GM21576 (cell line): ENCODE measurements around the gene C9orf152.
"Not testable (repeated sequence)": the region's sequence is repeated elsewhere in the genome, so short reads cannot be mapped to it uniquely, and the experiment has no call there.

ENCODE experiments used
- ATAC-seq: cut with Tn5 transposase; IDR thresholded peaks from one replicate; pipeline ENCODE4 v1.9.1; 2021; ENCODE audit warnings: mild to moderate bottlenecking, moderate library complexity; ENCODE audit not compliant: unreplicated experiment

C9orf152 gene

DNA sequence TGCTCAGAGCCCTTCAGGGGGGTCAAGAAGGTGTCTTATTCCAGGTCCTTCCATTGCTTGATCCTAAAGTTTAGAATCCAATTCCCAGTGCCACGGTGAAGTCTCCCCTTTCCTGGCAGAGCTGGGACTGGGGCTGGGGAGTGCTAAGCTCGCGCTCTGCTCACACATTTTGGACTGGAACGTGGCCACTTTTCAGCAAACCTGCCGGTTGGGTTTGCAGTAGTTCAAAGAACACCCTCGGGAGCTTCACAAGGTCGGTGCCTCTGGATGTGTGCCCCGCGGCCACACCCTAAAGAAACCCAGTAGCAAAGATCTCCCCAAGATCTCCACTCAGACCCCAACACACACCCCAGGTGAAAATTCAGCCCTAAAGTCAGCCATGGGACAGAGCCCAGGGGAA is at the start of gene C9orf152:
Gene C9orf152, minus strand, starts transcription at position 129 of the 400 bp plus-strand sequence. CDS start 580 bp downstream, outside the sequence.
- no peak for ATAC-seq

GRCh38 chr9:110257097-110257841 is 49.3 kb upstream of the C9orf152 start:
- ATAC-seq, result peak; percentile 1

- ATAC-seq, result peak; percentile 59
Observed at GRCh38 chr9:110256380-110257096, 48.6 kb upstream of the C9orf152 start, which contains the start of gene TXN. Gene TXN, minus strand, starts transcription at chr9:110256507. Its CDS starts 72 bp downstream, at chr9:110256435.

DNA sequence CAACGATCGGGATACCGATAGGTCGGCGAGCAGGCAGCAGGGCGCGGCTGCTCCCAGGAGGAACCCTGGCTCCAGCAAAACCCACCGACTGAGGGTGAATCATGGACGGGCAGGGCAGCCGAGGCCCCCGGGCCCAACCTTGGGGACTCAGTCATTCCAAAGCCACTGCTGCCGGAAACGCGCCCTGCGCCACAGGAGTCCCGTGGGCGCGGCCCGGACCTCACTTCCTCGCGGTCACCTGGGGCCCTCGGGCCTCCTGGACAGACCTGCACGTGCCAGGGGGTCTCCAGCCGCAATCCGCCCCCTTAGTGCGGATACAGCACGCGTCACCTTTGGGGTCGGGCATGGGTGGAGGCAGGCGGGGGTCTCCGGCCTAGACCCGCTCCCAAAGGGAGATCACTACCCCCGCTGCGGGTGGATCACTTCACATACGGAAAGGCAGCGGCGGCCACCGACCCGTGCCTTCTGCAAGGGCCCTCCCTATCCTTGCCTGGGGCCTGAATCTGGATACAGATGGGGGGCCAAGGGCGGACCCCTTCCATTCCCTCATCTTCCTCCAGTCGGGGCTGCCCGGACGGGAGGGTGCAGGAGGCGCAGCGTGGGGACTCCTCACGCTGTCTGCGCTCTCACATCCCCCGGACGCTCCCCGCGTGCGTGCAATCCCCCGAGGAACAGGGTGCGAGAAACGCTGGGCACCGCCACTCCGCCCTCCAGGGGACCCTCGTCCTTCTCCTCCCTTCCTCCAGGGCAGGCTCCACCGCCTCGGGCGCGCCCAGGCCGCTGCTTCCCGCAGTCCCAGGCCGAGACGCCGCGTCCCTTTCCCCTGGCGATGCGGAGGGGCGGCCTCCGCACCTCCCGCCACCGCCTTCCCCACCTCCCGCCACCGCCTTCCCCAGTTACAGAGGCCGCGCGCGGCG is 47.8 kb upstream of the C9orf152 start:
- peak; percentile 21 for ATAC-seq

- ATAC-seq, result no peak
Observed at GRCh38 chr9:110255034-110255462, 47.1 kb upstream of the C9orf152 start.

- ATAC-seq, result no peak
Observed at GRCh38 chr9:110254500-110254899, 46.5 kb upstream of the C9orf152 start.

- no peak for ATAC-seq
Observed at GRCh38 chr9:110252509-110253139, 44.7 kb upstream of the C9orf152 start.

GRCh38 chr9:110251770-110252169 is 43.8 kb upstream of the C9orf152 start:
- not testable (repeated sequence) for ATAC-seq

DNA sequence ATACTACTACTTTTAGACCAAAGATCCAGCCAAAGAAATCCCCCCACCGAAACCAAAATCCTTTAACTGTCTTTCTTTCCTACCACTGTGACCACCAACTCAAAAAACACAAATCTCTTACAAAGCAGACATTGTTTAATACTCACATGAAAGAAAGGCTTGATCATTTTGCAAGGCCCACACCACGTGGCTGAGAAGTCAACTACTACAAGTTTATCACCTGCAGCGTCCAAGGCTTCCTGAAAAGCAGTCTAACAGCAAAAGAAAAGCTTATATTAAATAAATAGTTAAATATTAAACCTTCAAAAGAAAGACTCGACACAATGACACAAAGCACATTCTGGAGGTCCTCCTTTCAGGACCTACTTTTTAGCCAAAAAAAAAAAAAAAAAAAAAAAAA is 43.3 kb upstream of the C9orf152 start:
- ATAC-seq, result no peak

GRCh38 chr9:110249603-110250002 is 41.6 kb upstream of the C9orf152 start:
- no peak for ATAC-seq

DNA sequence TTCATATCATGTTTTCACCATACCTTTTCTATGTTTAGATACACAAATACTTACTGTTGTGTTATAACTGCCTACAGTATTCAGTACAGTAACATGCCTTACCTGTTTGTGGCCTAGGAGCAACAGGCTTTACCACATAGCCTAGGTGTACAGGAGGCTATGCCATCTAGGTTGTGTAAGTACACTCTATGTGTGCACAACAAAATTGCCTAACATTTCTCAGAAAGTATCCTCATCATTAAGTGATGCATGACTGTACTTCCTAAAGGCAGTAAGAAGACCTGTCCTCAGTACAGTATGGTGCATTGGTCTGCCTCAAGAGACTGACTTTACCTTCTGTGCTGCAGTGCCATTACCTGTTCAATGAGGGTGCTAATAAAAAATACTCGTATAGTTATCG is 40.4 kb upstream of the C9orf152 start:
- no peak for ATAC-seq

GRCh38 chr9:110246214-110246613 is 38.3 kb upstream of the C9orf152 start:
- ATAC-seq, result no peak

DNA sequence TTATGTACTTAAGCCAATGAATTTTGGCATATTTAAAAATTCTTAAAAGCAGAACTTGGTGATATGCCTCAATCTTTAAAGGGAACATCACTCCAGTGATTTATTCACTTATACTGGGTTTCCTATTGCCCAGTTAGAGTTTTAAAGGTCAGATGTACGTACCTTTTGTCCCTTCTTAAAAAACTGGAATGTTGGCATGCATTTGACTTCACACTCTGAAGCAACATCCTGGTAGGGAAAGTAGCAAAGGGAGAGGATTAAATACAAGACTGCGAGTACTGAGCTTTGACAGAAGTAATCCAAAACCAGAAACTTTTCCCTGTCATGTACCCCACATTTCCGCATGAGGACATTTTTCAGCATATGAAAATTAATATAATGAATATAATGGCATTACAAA is 36.7 kb upstream of the C9orf152 start:
- no peak for ATAC-seq

DNA sequence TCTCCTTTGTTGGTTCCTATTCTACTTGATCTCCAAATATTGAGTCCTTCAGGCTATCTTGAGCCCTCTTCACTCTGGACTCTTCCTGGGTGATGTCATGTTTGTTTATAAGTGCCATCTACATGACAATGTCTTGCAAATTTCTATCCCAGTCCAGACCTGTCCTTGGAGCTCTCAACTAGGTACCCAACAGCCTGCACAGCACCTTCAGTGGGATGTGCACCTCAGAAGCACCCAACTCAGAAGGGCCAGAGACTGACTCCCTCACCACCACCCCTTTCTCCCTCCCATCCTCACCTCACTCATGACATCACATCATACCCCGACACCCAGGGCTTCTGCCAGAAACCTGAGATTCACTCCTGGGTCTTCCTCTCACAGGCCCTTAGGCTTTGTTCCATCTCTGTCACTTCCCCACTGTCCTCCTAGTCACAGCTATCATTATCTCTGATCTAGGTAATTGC is 33.9 kb upstream of the C9orf152 start:
- ATAC-seq, result no peak

GRCh38 chr9:110241260-110241857 is 33.4 kb upstream of the C9orf152 start:
- no peak for ATAC-seq

- no peak for ATAC-seq
Observed at GRCh38 chr9:110240198-110240597, 32.2 kb upstream of the C9orf152 start.

GRCh38 chr9:110228321-110228720 is 20.4 kb upstream of the C9orf152 start:
- no peak for ATAC-seq

GRCh38 chr9:110224583-110224982 is 16.6 kb upstream of the C9orf152 start:
- ATAC-seq, result no peak

- ATAC-seq, result no peak
Observed at GRCh38 chr9:110220809-110221208, 12.8 kb upstream of the C9orf152 start.

DNA sequence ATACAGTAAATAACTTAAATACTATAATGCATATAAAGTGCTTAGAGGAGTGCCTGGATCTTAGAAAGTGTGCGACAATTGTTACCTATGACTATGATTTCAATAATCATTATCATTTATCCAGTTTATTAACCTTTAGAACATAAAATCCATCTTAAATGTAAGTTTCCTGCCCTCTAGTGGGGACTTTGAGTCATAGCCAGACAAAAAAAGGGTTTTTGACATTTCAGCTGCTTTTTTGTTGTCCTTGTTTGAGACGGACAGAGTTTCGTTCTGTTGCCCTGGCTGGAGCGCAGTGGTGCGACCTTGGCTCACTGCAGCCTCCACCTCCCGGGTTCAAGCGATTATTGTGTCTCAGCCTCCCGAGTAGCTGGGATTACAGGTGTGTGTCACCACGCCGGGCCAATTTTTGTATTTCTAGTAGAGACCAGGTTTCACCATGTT is 9.7 kb upstream of the C9orf152 start:
- ATAC-seq, result no peak
